ENCODE results near the gene ACBD6.

ACBD6 gene

GRCh38 chr1:180243517-180244221 is 258.7 kb downstream of the ACBD6 start:
- TF ChIP-seq, protein P1, sequence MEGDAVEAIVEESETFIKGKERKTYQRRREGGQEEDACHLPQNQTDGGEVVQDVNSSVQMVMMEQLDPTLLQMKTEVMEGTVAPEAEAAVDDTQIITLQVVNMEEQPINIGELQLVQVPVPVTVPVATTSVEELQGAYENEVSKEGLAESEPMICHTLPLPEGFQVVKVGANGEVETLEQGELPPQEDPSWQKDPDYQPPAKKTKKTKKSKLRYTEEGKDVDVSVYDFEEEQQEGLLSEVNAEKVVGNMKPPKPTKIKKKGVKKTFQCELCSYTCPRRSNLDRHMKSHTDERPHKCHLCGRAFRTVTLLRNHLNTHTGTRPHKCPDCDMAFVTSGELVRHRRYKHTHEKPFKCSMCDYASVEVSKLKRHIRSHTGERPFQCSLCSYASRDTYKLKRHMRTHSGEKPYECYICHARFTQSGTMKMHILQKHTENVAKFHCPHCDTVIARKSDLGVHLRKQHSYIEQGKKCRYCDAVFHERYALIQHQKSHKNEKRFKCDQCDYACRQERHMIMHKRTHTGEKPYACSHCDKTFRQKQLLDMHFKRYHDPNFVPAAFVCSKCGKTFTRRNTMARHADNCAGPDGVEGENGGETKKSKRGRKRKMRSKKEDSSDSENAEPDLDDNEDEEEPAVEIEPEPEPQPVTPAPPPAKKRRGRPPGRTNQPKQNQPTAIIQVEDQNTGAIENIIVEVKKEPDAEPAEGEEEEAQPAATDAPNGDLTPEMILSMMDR (IDR thresholded peaks at IDR 0.05; ENCODE audit: borderline replicate concordance, insufficient read depth, low read depth, low read length): no peak
- H3K4me3 ChIP-seq (ENCODE audit: low read depth, low read length): no peak overlapping the region

DNA sequence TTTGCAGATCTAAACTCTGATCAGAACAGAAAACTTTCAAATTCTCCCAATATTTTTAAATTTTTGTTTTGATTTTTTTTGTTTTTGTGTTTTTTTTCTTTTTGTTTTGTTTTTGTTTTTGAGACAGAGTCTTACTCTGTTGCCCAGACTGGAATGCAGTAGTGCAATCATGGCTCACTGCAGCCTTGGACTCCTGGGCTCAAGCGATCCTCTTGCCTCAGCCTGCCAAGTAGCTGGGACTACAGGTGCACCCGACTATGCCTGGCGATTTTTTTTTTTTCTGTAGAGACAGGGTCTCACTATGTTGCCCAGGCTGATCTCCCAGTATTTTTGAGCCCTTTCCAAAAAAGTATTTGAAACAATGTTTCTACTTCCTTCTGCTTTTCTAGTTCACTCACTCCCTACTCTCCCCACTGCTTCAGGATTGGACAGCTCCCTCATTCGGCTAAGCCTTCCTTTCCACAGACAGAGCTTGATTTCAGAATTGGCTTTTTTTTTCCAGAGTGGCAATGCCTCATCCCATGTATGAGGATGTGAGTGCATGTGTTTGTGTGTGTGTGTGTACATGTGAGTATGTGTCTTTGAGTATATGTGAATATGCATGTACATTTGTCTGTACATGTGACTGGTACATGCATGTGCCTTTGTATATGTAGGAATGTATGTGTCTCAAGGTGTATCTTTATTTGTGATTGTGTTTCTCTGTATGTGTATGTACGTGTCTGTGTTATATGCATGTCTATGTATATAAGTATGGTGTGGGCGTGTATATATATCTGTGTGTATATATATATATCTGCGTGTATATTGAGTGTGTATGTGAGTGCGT is 260.4 kb downstream of the ACBD6 start:
- TF ChIP-seq, protein P1 (IDR thresholded peaks at IDR 0.05; ENCODE audit: borderline replicate concordance, insufficient read depth, low read depth, low read length): no peak
- no peak overlapping the region for H3K4me3 ChIP-seq (ENCODE audit: low read depth, low read length)

DNA sequence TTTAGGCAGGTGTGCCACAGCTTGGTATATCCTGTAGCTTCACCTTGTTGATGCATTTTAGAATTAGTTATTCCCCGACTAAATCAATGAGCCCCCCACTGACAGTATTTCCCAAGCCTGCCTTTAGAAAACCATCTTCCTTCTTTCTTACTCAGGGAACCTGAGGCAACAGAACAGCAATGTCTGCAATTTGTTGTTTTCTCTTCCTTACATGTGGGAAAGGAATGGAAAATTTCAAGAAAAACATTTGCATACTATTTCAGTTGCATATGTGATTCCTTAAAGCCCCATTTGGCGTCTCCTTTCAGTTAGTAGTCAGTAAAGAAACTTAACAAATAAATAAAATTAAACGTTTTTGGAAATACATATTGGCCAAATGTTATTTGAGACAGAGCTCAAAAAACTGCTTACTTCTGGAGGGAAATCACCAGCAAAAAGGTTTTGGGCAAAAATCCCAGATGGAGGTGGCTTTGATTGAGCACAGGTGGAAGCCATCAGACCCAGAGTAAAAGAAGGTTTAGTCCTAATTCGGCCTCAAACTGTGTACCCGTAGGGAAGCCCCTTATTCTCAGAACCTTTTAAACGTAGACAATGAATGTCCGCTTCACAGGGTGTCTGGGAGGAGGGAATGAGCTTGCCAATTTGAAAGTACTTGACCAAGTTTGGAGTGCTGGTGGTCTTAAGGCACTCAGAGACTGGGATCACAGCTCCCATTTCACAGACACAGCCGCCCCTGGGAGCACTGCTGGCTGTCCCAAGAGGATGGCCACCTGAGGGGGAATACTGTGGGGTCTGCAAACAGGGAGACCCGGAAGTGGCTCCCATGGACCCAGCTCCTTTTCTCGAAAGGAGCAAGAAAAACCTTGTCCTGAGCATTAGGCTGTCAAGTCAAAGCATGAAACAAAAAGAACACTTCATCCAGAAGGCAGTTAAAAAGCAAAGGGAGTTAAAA is 263.0 kb downstream of the ACBD6 start:
- TF ChIP-seq, protein P1 (IDR thresholded peaks at IDR 0.05; ENCODE audit: borderline replicate concordance, insufficient read depth, low read depth, low read length): no peak
- H3K4me3 ChIP-seq (ENCODE audit: low read depth, low read length): no peak overlapping the region

DNA sequence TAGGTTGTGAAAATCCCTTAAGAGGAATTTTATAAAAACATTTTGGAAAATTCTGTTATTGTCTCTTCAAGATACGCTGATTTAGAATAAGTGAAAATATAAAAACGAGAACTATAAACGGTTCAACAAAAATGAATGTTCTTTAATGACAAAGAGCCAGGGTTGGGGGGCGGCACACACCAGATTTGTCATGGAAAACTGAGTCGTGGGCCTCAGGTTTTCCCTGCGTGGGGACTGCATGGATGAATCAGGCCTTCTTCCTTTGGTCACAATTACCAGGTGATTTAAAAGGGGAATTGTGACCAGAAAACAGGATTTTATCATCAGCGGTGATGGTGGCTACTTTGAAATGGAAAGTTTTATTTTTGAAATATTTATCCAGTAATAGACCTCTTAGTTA is 263.7 kb downstream of the ACBD6 start:
- H3K4me3 ChIP-seq (ENCODE audit: low read depth, low read length): no peak overlapping the region
- TF ChIP-seq, protein P1 (IDR thresholded peaks at IDR 0.05; ENCODE audit: borderline replicate concordance, insufficient read depth, low read depth, low read length): no peak
